HEK293T (cell line): ENCODE data around the gene CD82.

ENCODE experiments used
- ARNT ChIP-seq: fragments of 450-650 bp; IDR thresholded peaks from 2 replicates; pipeline ENCODE4 v1.6.1; 2017; ENCODE audit warnings: mild to moderate bottlenecking
- BHLHE40 ChIP-seq: fragments of 450-650 bp; IDR thresholded peaks from 2 replicates; pipeline ENCODE4 v1.6.1; 2016; ENCODE audit warnings: mild to moderate bottlenecking, moderate library complexity, borderline replicate concordance
- CTBP1 ChIP-seq: fragments of 450-650 bp; IDR thresholded peaks from 2 replicates; pipeline ENCODE4 v1.6.1; 2016; ENCODE audit warnings: borderline replicate concordance
- FOXA1 ChIP-seq: fragments of 450-650 bp; IDR thresholded peaks from 2 replicates; pipeline ENCODE4 v1.6.1; 2016; ENCODE audit warnings: mild to moderate bottlenecking
- FOXK2 ChIP-seq: fragments of 450-650 bp; IDR thresholded peaks from 2 replicates; pipeline ENCODE4 v1.6.1; 2016; ENCODE audit warnings: mild to moderate bottlenecking
- FOXM1 ChIP-seq: fragments of 450-650 bp; IDR thresholded peaks from 2 replicates; pipeline ENCODE4 v1.6.1; 2017; ENCODE audit warnings: mild to moderate bottlenecking, borderline replicate concordance
- HDGF ChIP-seq: fragments of 450-650 bp; IDR thresholded peaks from 2 replicates; pipeline ENCODE4 v1.6.1; 2017; ENCODE audit warnings: antibody characterized with exemption, borderline replicate concordance
- NFRKB ChIP-seq: fragments of 450-650 bp; IDR thresholded peaks from 2 replicates; pipeline ENCODE4 v1.6.1; 2016; ENCODE audit warnings: mild to moderate bottlenecking, moderate library complexity
- SP1 ChIP-seq: fragments of 450-650 bp; IDR thresholded peaks from 2 replicates; pipeline ENCODE4 v1.6.1; 2017
- SUZ12 ChIP-seq: fragments of 450-650 bp; IDR thresholded peaks from 2 replicates; pipeline ENCODE4 v1.6.1; 2016; ENCODE audit warnings: mild to moderate bottlenecking
- TARDBP ChIP-seq: fragments of 450-650 bp; IDR thresholded peaks from 2 replicates; pipeline ENCODE4 v1.6.1; 2016
- ZNF384 ChIP-seq: fragments of 450-650 bp; IDR thresholded peaks from 2 replicates; pipeline ENCODE4 v1.6.1; 2016

DNA sequence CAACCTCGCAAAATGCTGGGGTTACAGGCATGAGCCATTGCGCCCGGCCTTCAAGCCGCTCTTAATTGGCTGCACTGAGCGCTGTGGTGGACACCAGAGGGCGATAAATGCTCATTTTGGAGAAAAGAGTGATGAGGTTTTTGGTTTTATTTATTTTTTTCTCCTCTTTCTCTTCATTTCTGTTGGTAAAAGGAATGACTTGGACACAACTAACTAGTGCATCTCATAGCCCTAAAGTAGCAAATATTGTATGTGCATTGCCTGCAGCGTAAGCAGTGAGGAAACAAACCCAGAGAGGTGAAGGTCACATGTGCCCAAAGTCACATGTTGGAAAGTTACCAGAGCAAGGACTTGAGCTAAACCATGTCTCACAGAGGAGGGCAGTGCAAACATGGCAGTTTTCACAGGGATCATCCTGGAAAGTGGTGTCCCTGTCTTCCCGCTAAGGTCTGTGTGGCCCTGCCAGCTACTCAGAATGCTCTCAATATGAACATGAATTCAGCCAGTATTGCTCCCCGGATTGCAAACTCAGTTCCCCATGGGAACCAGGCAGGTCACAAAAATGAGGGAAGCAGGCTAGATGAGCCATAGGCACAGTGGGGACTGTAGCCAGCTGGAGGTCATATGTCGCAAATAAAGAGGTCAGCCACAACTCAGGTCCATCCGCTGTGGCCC lies 8.6 kb upstream of the CD82 start:
- TF ChIP-seq BHLHE40: no peak
- TF ChIP-seq SUZ12: no peak
- no peak for TF ChIP-seq TARDBP
- TF ChIP-seq ARNT: no peak
- no peak for TF ChIP-seq FOXA1
- no peak for TF ChIP-seq FOXK2
- TF ChIP-seq SP1: no peak
- no peak for TF ChIP-seq ZNF384
- no peak for TF ChIP-seq FOXM1
- TF ChIP-seq NFRKB: no peak
- TF ChIP-seq HDGF: no peak
- TF ChIP-seq CTBP1: no peak
